GM20000 (cell line): ENCODE data around the gene MAPK7.

Experiments
- DNase-seq: peaks from one replicate; pipeline ENCODE4 v3.0.0; 2012; ENCODE audit warnings: low spot score
- TF ChIP-seq, protein P1 (sequence below): IDR thresholded peaks from 2 replicates; pipeline ENCODE4 v1.5.1; 2012; ENCODE audit warnings: mild to moderate bottlenecking, control low read depth; ENCODE audit errors: extremely low read depth, missing control alignments

MAPK7 gene

DNA sequence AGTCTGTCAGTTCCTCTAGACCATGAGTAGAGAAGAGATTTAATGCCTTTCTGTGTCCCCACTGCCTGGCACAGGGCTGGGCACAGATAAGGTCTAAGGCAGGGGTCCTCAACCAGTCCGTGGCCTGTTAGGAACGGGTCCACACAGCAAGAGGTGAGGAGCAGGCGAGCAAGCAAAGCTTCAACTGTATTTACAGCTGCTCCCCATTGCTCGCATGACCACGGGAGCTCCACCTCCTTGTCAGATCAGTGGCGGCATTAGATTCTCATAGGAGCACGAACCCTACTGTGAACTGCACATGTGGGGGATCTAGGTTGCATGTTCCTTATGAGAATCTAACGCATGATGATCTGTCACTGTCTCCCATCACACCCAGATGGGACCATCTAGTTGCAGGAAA is 17.5 kb upstream of the MAPK7 start:
- TF ChIP-seq, protein P1, sequence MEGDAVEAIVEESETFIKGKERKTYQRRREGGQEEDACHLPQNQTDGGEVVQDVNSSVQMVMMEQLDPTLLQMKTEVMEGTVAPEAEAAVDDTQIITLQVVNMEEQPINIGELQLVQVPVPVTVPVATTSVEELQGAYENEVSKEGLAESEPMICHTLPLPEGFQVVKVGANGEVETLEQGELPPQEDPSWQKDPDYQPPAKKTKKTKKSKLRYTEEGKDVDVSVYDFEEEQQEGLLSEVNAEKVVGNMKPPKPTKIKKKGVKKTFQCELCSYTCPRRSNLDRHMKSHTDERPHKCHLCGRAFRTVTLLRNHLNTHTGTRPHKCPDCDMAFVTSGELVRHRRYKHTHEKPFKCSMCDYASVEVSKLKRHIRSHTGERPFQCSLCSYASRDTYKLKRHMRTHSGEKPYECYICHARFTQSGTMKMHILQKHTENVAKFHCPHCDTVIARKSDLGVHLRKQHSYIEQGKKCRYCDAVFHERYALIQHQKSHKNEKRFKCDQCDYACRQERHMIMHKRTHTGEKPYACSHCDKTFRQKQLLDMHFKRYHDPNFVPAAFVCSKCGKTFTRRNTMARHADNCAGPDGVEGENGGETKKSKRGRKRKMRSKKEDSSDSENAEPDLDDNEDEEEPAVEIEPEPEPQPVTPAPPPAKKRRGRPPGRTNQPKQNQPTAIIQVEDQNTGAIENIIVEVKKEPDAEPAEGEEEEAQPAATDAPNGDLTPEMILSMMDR = no peak
- DNase-seq = no peak

DNA sequence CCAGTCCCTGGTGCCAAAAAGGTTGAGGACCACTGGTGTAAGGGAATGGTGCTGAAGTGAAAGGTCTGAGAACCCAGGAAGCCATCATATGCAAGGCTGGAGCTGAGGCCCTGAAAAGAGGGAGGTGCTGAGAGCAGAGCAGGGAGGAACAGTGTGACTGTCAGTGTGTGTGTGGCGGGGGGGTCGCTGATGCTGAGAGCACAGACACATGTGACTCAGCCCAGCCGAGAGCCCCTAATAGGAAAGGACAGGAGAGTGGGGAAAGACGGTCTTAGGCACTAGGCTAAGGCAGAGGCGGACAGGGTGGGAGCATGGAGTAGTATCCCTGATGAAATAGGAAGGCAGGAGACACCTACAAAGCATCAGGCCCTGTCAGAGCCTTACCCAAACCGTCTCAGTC is 17.0 kb upstream of the MAPK7 start:
- TF ChIP-seq, protein P1 = no peak
- DNase-seq = no peak

DNA sequence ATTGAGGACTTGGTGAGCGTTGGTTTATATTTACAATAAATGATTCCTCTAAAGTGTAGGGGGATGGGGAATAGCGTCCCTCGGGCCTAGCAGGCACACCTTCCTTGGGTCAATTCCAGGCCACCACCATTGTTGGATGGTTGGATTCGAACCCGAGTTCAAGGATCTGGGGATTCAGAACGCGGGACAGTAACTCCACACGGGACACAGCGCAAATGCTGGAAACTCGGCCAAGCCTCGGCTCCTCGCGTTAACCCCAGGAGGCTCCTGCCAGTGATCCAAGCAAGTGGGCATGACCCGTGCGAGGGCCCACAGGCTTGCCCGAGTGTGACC is 16.4 kb upstream of the MAPK7 start:
- TF ChIP-seq, protein P1 = no peak
- DNase-seq = no peak

DNA sequence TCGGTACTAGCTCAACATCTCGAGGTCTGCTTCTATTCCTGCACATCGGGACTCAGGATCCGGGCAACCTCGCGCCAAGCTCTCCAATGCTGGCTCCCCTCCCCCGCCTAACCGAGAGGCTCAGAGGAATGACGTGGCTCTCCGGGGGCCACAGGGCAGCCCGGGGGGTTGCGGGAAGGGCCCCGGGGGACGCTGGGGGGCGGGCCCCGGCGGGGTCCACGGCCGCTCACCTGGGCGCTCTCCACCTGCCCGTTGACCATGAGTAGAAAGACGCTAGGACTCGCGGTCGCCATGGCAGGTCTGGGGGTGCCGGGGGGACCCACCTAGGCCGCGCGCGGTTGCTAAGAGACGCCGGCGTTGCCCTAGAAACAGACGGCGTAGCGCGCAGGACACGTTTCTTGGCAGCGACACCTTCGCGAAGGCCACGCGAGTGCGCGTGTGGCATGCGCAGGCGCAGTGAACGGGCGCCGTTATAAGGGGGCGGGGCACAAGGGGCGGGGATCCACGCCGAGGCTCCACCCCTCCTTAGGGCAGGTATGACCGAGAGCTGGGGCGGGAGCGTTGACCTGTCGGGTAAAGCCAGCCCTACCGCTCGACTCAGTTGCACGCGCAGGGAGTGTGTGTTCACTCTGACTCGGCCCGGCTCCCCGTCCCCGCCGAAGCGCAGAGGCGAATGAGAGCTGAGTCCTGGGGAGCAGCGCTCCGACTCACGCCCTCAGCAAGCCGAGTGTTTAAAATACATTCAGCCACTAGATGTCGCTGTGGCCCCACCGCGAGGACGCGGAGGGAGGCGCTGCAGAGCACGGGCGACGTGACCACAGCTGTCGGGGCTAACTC is 15.8 kb upstream of the MAPK7 start, which contains the start of gene B9D1:
B9D1 (minus strand) TSS at position 447 of the 837 bp plus-strand sequence; CDS start at position 293, 154 bp downstream.
- TF ChIP-seq, protein P1 = peak; percentile 88

DNA sequence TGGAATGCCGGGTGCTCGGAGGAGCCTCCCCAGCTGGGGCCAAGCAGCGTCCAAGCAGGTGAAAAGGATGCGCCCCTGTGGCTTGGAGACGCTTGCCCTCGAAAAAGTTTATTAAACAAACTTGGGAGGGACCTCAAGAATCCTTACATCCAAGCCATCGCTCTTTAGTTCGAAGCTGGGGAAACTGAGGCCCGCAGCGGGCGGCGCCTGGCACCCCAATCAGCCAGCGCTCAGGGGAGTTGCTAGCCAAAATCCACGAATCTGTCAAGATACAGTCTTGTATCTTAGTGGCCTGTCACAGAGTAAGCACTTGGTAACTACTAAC is 15.2 kb upstream of the MAPK7 start:
- TF ChIP-seq, protein P1 = no peak
- no peak for DNase-seq

More for the DNA sequence above, 15.8 kb upstream of the MAPK7 start, which contains the start of gene B9D1:
- DNase-seq = peak; percentile 98

DNA sequence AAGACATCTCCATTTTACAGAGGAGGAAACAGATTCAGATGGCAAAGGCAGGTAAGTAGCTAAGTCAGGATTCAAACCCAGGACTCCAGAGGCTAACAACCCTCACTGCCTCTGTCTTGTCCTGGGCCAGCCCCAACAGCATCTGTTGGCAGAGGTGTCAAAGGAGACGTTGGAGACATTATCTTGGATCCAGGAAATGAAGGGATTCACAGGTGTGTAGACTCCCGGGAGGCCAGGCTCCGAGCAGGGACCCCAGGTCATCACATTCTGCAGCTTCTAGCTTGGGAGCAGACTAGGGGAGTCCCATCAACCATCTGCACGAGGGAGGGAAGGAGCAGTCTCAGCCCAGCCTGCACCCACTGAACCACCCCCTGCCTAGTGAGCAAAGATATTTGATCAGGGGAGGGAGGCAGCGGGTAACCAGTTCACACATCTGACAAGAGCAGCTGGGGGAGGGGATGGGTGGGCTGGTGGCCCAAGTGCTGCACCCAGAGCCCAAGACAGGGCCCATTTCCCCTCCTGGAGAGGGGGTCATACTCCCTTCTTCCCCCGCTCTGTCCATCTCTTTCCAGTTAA is 14.8 kb upstream of the MAPK7 start:
- TF ChIP-seq, protein P1 = no peak
- no peak for DNase-seq

DNA sequence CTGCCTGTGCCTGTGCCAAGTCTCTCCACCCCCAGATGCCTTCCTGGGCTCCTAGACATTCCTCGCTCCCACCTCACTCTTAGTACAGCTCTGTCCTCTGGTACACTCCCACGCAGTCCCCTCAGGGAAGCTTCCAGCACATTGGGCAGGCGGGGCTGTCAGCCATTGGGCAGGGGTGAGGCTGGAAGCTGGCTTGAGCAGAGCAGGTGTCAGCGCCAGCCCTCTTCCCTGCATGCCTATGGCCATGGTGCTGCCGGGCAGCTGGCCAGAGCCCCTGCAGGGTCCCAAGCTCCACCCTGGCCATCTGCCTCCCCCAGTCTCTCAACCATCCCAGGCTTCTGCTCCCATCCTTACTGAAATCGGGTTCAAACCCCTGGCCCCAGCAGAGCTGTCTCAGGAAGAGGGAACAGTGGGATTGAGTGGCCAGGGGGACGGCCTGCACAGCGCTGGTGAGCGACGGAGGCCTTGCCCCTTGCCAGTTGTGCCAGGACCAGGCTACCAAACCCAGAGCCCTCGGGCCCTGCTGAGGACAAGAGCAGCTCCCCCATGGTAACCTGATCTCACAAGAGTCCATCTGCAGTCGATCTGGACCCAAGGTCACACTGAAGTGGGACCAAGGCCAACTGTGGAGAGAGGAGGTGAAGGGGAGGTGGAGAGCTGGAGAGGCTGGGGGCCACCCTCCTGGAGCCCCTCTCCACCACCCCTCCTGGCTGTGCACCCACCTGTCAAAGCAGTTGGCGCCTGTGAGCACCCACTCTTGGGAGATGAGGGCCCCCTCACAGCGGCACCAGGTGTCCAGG is 13.4 kb upstream of the MAPK7 start:
- TF ChIP-seq, protein P1 = no peak
- no peak for DNase-seq
